HK-2 (cell line): ENCODE measurements around the gene CAPN2.
A peak's percentile ranks its signal among the peaks of the same experiment; 100 is the strongest.

Source experiments
- DNase-seq: peaks from one replicate; pipeline ENCODE4 v3.0.0-alpha.2; 2018; ENCODE audit not compliant: unreplicated experiment

The CAPN2 gene

GRCh38 chr1:223759273-223759672 lies 46.9 kb downstream of the CAPN2 start:
- no peak for DNase-seq

GRCh38 chr1:223760833-223761232 lies 48.5 kb downstream of the CAPN2 start:
- DNase-seq: no peak

- no peak for DNase-seq
These were observed 49.1 kb downstream of the CAPN2 start for GRCh38 chr1:223761411-223761810.

- DNase-seq: no peak
These were observed 50.9 kb downstream of the CAPN2 start for GRCh38 chr1:223763251-223763650.

GRCh38 chr1:223763881-223764280 lies 51.5 kb downstream of the CAPN2 start:
- no peak for DNase-seq

GRCh38 chr1:223765036-223765718 lies 52.8 kb downstream of the CAPN2 start:
- no peak for DNase-seq

- DNase-seq: no peak
These were observed 53.5 kb downstream of the CAPN2 start for GRCh38 chr1:223765719-223766340.

- DNase-seq: no peak
These were observed 58.4 kb downstream of the CAPN2 start for GRCh38 chr1:223770621-223771315.

- DNase-seq: no peak
These were observed 59.1 kb downstream of the CAPN2 start for GRCh38 chr1:223771469-223771813.

GRCh38 chr1:223771814-223772770 lies 59.8 kb downstream of the CAPN2 start:
- DNase-seq: peak; percentile 82

- no peak for DNase-seq
These were observed 60.4 kb downstream of the CAPN2 start for GRCh38 chr1:223772771-223773160.

- no peak for DNase-seq
These were observed 61.9 kb downstream of the CAPN2 start for GRCh38 chr1:223774134-223774814.

- no peak for DNase-seq
These were observed 62.7 kb downstream of the CAPN2 start for GRCh38 chr1:223775054-223775453.

- no peak for DNase-seq
These were observed 63.4 kb downstream of the CAPN2 start for GRCh38 chr1:223775711-223776074.

- DNase-seq: peak; percentile 84
These were observed 63.9 kb downstream of the CAPN2 start for GRCh38 chr1:223776075-223776814.

GRCh38 chr1:223776826-223777454 lies 64.6 kb downstream of the CAPN2 start:
- no peak for DNase-seq

GRCh38 chr1:223780318-223780717 lies 68.0 kb downstream of the CAPN2 start:
- DNase-seq: no peak

- no peak for DNase-seq
These were observed 68.6 kb downstream of the CAPN2 start for GRCh38 chr1:223780949-223781348.

GRCh38 chr1:223783676-223784075 lies 71.3 kb downstream of the CAPN2 start:
- DNase-seq: no peak

GRCh38 chr1:223784541-223784940 lies 72.2 kb downstream of the CAPN2 start:
- DNase-seq: no peak
